Loucy (cell line): ENCODE results near the gene NBPF26.
"Not testable (repeated sequence)": the region's sequence is repeated elsewhere in the genome, so short reads cannot be mapped to it uniquely, and the experiment has no call there.

Experiments
- EZH2phosphoT487 ChIP-seq: fragments of 200-600 bp; IDR thresholded peaks from 2 replicates; pipeline ENCODE4 v1.6.1; 2018; ENCODE audit warnings: antibody characterized with exemption, mild to moderate bottlenecking, moderate library complexity, borderline replicate concordance
- TF ChIP-seq, protein P1 (sequence below): fragments of 200-600 bp; sonication (generic); conservative IDR thresholded peaks from 2 replicates; pipeline ENCODE4 v1.5.1; 2014; ENCODE audit warnings: mild to moderate bottlenecking, antibody characterized with exemption, low read length

DNA sequence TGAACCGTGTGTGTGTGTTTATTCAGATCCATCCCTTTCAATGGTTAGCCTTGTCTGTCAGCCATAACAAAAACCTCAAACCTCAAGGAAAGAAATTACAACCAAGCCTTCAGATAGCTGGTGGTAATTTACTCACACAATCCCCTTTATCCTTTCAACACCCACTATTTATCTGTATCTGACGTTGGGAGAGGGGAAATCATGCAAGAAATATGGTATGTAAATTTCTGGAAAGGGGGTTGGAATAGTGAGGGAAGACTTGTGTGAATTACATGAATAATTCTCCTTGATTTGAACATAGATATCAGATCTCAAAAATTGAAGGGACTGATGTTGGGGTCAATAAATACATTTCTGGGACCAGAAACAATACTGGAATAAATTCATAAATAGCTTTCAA lies 42.8 kb upstream of the NBPF26 start:
- TF ChIP-seq, protein P1, sequence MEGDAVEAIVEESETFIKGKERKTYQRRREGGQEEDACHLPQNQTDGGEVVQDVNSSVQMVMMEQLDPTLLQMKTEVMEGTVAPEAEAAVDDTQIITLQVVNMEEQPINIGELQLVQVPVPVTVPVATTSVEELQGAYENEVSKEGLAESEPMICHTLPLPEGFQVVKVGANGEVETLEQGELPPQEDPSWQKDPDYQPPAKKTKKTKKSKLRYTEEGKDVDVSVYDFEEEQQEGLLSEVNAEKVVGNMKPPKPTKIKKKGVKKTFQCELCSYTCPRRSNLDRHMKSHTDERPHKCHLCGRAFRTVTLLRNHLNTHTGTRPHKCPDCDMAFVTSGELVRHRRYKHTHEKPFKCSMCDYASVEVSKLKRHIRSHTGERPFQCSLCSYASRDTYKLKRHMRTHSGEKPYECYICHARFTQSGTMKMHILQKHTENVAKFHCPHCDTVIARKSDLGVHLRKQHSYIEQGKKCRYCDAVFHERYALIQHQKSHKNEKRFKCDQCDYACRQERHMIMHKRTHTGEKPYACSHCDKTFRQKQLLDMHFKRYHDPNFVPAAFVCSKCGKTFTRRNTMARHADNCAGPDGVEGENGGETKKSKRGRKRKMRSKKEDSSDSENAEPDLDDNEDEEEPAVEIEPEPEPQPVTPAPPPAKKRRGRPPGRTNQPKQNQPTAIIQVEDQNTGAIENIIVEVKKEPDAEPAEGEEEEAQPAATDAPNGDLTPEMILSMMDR = not testable (repeated sequence)
- not testable (repeated sequence) for TF ChIP-seq EZH2phosphoT487
